ENCODE data around the gene ATP8A1.

Gene ATP8A1

GRCh38 chr4:42442601-42443000, 214.3 kb downstream of the ATP8A1 start:
- no peaks in the 10 kb centered on the region for H3K9me3 ChIP-seq (ENCODE audit: low read depth, low read length)
- H3K36me3 ChIP-seq (ENCODE audit: insufficient read depth, low read length): no peaks in the 10 kb centered on the region
- no peak for DNase-seq (ENCODE audit: low read depth, low spot score)
- H3K9ac ChIP-seq (ENCODE audit: insufficient read length): no peak overlapping the region
- no peak overlapping the region for H3K27ac ChIP-seq
- TF ChIP-seq POLR2AphosphoS5 (IDR thresholded peaks at IDR 0.05; ENCODE audit: borderline replicate concordance, low read depth, low read length) (no peak), FOXP2 (optimal IDR thresholded peaks at IDR 0.05; ENCODE audit: control extremely low read depth, extremely low read length, insufficient read depth) (no peak)
- no peak overlapping the region for H3K4me3 ChIP-seq

- no peak overlapping the region for H3K9ac ChIP-seq (ENCODE audit: insufficient read length)
- TF ChIP-seq FOXP2 (optimal IDR thresholded peaks at IDR 0.05; ENCODE audit: control extremely low read depth, extremely low read length, insufficient read depth) (no peak), POLR2AphosphoS5 (IDR thresholded peaks at IDR 0.05; ENCODE audit: borderline replicate concordance, low read depth, low read length) (no peak), EZH2 (IDR thresholded peaks at IDR 0.05) (no peak)
- DNase-seq (ENCODE audit: low read depth, low spot score): no peak
- H3K27ac ChIP-seq: no peak overlapping the region
- no peaks in the 10 kb centered on the region for H3K9me3 ChIP-seq (ENCODE audit: low read depth, low read length)
- H3K36me3 ChIP-seq (ENCODE audit: insufficient read depth, low read length): no peaks in the 10 kb centered on the region
- H3K4me3 ChIP-seq: no peak overlapping the region
These were observed 216.8 kb downstream of the ATP8A1 start for GRCh38 chr4:42440083-42440482.

DNA sequence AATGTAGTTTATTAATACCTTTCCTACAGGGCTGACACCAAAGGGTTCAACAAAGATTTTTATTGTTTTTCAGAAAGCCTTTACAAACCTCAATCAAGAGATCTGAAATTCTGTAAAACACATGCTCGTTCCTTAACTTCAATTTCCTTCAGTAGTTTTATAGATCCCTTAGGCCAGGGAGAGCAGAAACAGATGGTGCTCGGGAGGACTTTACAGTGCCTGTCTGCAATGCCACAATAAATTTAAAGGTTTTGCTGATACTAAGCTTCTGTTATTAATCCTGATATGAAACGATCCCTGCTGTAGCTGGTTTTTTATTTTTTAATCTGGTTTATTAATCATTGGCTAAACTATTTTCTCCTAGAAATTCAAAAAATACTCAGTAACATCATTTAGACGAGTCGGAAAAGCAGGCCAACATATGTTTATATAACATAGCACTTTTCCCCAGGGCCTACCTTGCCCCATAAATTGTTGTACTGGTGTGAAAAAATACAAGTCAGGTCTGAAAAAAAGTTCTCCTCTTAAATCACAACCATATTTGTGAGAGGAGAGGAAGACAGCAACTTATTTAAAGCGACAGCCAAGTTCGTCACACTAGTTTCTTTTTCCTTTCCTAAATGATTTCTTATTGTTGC, 219.9 kb downstream of the ATP8A1 start:
- H3K27ac ChIP-seq: peak overlapping the region; percentile 81; the same call in 1 of the 2 replicates
- H3K4me3 ChIP-seq: peak overlapping the region; percentile 66
- no peaks in the 10 kb centered on the region for H3K36me3 ChIP-seq (ENCODE audit: insufficient read depth, low read length)
- H3K9ac ChIP-seq (ENCODE audit: insufficient read length): peak overlapping the region; percentile 38
- no peaks in the 10 kb centered on the region for H3K9me3 ChIP-seq (ENCODE audit: low read depth, low read length)
- DNase-seq (ENCODE audit: low read depth, low spot score): no peak
- no peak for TF ChIP-seq EZH2 (IDR thresholded peaks at IDR 0.05)
- no peak for TF ChIP-seq FOXP2 (optimal IDR thresholded peaks at IDR 0.05; ENCODE audit: control extremely low read depth, extremely low read length, insufficient read depth)
- no peak for TF ChIP-seq POLR2AphosphoS5 (IDR thresholded peaks at IDR 0.05; ENCODE audit: borderline replicate concordance, low read depth, low read length)

GRCh38 chr4:42428036-42428435, 228.9 kb downstream of the ATP8A1 start:
- Histone ChIP-seq H3K9ac (ENCODE audit: insufficient read length) (no peak overlapping the region), H3K27ac (no peak overlapping the region), H3K9me3 (ENCODE audit: low read depth, low read length) (no peaks in the 10 kb centered on the region), H3K4me3 (no peak overlapping the region), H3K36me3 (ENCODE audit: insufficient read depth, low read length) (no peaks in the 10 kb centered on the region)
- no peak for DNase-seq (ENCODE audit: low read depth, low spot score)
- TF ChIP-seq FOXP2 (optimal IDR thresholded peaks at IDR 0.05; ENCODE audit: control extremely low read depth, extremely low read length, insufficient read depth): no peak
- no peak for TF ChIP-seq POLR2AphosphoS5 (IDR thresholded peaks at IDR 0.05; ENCODE audit: borderline replicate concordance, low read depth, low read length)
- no peak for TF ChIP-seq EZH2 (IDR thresholded peaks at IDR 0.05)

- DNase-seq (ENCODE audit: low read depth, low spot score): no peak
- Histone ChIP-seq H3K4me3 (no peak overlapping the region), H3K27ac (no peak overlapping the region), H3K36me3 (ENCODE audit: insufficient read depth, low read length) (no peaks in the 10 kb centered on the region), H3K9ac (ENCODE audit: insufficient read length) (no peak overlapping the region), H3K9me3 (ENCODE audit: low read depth, low read length) (no peaks in the 10 kb centered on the region)
- TF ChIP-seq FOXP2 (optimal IDR thresholded peaks at IDR 0.05; ENCODE audit: control extremely low read depth, extremely low read length, insufficient read depth) (no peak), POLR2AphosphoS5 (IDR thresholded peaks at IDR 0.05; ENCODE audit: borderline replicate concordance, low read depth, low read length) (no peak), EZH2 (IDR thresholded peaks at IDR 0.05) (no peak)
These were observed 231.5 kb downstream of the ATP8A1 start for GRCh38 chr4:42425146-42426065.

GRCh38 chr4:42420140-42420539, 236.8 kb downstream of the ATP8A1 start:
- no peak overlapping the region for H3K4me3 ChIP-seq
- no peak for DNase-seq (ENCODE audit: low read depth, low spot score)
- no peaks in the 10 kb centered on the region for H3K36me3 ChIP-seq (ENCODE audit: insufficient read depth, low read length)
- H3K9ac ChIP-seq (ENCODE audit: insufficient read length): no peak overlapping the region
- no peaks in the 10 kb centered on the region for H3K9me3 ChIP-seq (ENCODE audit: low read depth, low read length)
- TF ChIP-seq POLR2AphosphoS5 (IDR thresholded peaks at IDR 0.05; ENCODE audit: borderline replicate concordance, low read depth, low read length): no peak
- no peak for TF ChIP-seq FOXP2 (optimal IDR thresholded peaks at IDR 0.05; ENCODE audit: control extremely low read depth, extremely low read length, insufficient read depth)
- TF ChIP-seq EZH2 (IDR thresholded peaks at IDR 0.05): no peak
- H3K27ac ChIP-seq: no peak overlapping the region

DNA sequence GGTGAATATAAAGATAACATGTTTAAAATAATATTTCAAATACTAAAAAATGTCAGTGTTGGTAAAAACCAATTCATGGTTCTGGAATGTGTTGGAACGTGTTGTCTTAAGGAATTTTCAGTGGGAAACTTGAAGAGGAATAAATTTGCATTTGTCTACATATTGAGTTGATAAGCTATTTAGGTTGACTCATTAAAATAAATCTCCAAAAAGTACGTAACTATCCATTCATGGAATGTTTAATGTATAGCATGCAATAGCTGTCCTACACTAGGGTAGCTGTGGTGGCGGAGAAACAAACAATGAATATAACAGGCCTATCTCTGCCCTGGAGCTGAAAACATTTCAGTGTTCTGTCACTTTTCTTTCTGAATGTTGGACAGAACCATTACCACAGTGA, 239.4 kb downstream of the ATP8A1 start:
- no peaks in the 10 kb centered on the region for H3K9me3 ChIP-seq (ENCODE audit: low read depth, low read length)
- DNase-seq (ENCODE audit: low read depth, low spot score): no peak
- H3K36me3 ChIP-seq (ENCODE audit: insufficient read depth, low read length): no peaks in the 10 kb centered on the region
- no peak for TF ChIP-seq FOXP2 (optimal IDR thresholded peaks at IDR 0.05; ENCODE audit: control extremely low read depth, extremely low read length, insufficient read depth)
- H3K4me3 ChIP-seq: no peak overlapping the region
- no peak overlapping the region for H3K27ac ChIP-seq
- H3K9ac ChIP-seq (ENCODE audit: insufficient read length): no peak overlapping the region

DNA sequence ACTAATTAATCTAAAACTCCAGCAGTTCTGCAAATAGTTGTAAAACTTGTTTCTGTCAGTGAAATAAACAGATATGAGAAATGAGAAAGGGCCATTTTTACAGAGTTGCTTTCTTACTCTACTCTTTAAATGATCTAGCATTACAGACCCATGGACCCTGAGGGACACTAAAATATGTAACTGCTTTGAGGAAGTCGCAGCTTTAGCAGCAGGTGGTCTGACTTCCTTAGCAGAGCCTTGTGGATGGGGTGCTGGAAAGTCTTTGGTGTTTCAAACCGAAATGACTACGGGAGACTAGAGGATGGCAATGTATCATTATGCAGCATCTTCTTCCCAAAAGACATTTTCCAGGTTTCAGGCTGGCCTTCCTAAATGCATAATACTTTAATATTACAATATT, 240.9 kb downstream of the ATP8A1 start:
- no peak overlapping the region for H3K9ac ChIP-seq (ENCODE audit: insufficient read length)
- no peak for DNase-seq (ENCODE audit: low read depth, low spot score)
- H3K9me3 ChIP-seq (ENCODE audit: low read depth, low read length): no peaks in the 10 kb centered on the region
- H3K27ac ChIP-seq: peak overlapping the region; percentile 28; the same call in 1 of the 2 replicates
- H3K4me3 ChIP-seq: no peak overlapping the region; the same call in 1 of the 2 replicates
- no peak for TF ChIP-seq POLR2AphosphoS5 (IDR thresholded peaks at IDR 0.05; ENCODE audit: borderline replicate concordance, low read depth, low read length)
- TF ChIP-seq EZH2 (IDR thresholded peaks at IDR 0.05): no peak
- no peak for TF ChIP-seq FOXP2 (optimal IDR thresholded peaks at IDR 0.05; ENCODE audit: control extremely low read depth, extremely low read length, insufficient read depth)
- H3K36me3 ChIP-seq (ENCODE audit: insufficient read depth, low read length): no peaks in the 10 kb centered on the region
